Eye (tissue), 1 donor: Measurements from ENCODE around the gene TRAF2.

Experiments
- DNase-seq: peaks from one replicate; pipeline ENCODE4 v3.0.0-alpha.2; 2015

Gene TRAF2

DNA sequence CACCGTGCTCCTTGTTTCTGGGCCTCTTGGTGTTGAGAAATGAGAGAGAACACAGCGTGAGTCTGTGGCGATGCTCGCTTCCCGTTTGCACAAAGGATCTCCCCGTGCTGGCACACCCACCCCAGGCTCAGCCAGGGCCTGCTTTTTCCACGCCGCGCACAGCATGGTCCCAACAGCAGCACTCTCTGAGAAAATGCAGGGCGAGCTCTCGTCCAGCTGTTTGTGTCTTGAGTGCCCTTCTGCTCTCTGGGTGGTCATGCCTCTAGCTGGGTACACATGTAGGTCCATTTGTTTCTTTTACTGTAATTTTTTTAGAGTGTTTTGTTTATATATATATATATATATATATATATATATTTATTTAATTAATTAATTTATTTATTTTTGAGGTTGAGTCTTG, 31.6 kb downstream of the TRAF2 start:
- DNase-seq, result no peak

DNA sequence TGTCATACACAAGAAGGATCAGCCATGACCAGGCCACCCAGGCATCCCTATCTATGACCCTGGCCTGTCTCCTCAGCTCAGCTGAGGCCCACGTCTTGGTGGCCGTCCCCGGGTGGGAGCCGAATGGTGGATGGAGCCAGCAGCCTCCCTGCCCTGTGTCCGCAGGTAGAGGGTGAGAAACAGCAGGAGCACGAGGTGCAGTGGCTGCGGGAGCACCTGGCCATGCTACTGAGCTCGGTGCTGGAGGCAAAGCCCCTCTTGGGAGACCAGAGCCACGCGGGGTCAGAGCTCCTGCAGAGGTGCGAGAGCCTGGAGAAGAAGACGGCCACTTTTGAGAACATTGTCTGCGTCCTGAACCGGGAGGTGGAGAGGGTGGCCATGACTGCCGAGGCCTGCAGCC, 33.8 kb downstream of the TRAF2 start:
- DNase-seq, result no peak

DNA sequence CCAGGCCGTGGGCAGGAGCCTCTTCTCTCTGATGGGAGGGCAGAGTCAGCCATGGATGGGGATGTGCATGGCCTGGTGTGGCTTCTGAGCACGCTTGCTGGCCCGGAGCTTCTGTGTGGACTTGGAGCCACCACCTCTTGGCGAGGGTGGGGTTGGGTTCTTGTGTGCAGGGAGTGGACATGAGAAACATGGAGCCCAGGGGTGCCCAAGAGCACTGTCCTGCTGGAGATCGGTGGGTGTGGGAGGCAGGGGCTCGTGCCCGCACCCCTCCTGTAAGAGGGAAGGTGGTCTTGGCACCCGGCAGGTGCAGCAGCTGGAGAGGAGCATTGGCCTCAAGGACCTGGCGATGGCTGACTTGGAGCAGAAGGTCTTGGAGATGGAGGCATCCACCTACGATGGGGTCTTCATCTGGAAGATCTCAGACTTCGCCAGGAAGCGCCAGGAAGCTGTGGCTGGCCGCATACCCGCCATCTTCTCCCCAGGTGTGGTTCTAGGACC, 34.5 kb downstream of the TRAF2 start:
- DNase-seq, result no peak

DNA sequence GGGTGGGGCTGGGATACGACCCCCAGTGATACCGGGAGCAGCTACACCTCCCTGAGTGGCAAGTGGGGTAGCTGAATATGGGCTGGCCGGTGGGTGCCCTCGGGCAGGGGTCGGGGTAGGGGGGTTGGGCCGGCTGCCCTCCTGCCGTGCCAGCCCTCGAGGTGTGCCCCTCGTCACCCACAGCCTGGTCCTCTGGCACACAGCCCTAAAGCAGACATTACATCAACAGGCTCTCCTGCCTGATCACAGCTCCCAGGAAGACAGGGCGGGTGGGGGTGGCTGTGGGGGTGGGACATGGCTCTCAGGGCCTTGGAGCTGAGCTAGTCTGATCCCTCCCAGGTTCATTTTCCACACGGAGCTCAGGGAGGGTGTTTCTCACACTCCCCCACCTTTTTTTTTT, 35.0 kb downstream of the TRAF2 start:
- DNase-seq, result no peak

DNA sequence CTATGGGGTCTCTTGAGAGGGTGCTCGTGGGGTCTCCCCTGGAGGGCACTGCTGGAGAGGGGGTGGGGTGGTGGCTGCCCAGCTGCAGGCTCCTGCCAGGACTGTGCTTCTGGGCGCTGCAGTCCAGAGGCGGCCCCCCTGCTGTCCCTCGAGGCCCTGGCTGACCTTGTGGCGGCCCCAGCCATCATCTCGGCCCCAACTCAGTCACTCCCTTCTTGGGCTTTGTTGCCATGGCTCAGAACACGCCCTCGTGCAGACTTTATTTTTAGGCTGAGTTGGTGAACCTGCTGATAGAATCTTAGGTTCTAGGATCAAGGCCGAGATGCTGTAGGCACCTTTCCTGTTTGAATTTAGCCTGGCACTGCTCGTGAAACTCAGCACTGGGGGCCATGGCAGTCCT, 35.4 kb downstream of the TRAF2 start:
- DNase-seq, result no peak

DNA sequence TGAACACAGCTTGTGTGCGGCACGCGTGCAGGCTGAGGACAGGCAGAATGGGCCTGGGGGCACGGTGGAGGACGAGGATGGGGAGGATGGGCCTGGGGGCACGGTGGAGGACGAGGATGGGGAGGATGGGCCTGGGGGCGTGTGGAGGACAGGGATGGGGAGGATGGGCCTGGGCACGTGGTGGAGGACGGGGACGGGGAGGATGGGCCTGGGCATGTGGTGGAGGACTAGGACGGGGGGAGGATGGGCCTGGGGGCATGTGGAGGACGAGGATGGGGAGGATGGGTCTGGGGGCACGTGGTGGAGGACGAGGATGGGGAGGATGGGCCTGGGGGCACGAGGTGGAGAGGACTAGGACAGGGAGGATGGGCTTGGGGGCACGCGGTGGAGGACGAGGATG, 36.2 kb downstream of the TRAF2 start:
- DNase-seq, result no peak

DNA sequence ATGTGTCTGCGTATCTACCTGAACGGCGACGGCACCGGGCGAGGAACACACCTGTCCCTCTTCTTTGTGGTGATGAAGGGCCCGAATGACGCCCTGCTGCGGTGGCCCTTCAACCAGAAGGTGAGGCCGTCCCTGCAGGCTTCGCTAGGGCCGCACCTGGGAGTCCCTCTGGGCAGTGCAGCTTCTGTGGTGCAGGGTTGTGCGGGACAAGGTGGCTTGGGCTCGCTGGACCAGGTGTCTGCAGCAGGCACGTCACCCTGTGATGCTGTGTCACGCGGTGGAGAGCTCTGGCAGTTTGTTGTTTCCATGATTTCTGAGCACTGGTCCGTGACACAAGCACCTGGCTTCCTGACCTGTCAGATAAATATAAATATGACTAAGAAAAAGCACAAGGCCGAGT, 37.6 kb downstream of the TRAF2 start:
- no peak for DNase-seq

DNA sequence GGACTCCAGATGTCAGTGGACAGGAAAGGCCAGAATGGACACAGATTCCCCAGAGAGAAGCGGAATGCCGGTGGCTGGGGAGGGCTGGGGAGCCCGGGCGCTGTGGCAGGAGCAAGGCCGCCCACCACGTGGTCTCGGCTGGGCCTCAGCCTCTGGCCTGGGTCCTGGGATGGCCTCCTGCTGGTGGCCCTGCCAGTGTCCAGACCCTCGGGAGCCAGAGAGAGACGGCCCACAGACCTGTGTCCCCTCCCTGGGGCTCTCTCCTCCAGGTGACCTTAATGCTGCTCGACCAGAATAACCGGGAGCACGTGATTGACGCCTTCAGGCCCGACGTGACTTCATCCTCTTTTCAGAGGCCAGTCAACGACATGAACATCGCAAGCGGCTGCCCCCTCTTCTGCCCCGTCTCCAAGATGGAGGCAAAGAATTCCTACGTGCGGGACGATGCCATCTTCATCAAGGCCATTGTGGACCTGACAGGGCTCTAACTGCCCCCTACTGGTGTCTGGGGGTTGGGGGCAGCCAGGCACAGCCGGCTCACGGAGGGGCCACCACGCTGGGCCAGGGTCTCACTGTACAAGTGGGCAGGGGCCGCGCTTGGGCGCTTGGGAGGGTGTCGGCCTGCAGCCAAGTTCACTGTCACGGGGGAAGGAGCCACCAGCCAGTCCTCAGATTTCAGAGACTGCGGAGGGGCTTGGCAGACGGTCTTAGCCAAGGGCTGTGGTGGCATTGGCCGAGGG, 39.3 kb downstream of the TRAF2 start:
- DNase-seq, result no peak

DNA sequence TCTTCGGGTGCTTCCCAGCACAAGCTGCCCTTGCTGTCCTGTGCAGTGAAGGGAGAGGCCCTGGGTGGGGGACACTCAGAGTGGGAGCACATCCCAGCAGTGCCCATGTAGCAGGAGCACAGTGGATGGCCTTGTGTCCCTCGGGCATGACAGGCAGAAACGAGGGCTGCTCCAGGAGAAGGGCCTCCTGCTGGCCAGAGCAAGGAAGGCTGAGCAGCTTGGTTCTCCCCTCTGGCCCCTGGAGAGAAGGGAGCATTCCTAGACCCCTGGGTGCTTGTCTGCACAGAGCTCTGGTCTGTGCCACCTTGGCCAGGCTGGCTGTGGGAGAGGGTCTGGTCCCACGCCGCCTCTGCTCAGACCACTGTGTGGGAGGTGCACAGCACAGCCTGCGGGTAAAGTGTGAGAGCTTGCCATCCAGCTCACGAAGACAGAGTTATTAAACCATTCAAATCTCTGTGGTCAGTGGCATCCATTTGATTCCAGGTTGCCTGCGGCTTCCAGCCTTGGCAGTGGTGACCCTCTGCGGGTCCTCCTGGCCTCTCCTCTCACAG, 39.9 kb downstream of the TRAF2 start:
- DNase-seq, result no peak

DNA sequence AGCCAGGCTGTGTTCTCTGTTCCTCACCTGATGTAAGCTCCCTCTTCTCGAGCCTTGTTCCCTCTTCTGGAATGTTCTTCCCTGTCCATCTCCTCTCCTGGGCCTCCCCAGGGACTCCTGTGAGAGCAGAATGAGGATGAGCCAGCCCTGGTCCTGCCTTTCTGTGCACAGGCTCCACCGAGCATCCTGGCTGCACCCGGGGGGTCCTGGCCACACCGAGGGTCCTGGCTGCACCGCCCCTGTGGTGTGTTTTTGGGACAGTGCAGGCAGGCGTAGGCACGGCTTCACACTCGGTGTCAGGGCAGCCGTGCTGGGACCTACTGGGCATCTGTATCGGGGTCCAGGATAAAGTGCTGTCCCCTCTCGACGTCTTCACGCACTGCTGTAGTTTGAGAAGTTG, 40.4 kb downstream of the TRAF2 start:
- DNase-seq, result no peak

DNA sequence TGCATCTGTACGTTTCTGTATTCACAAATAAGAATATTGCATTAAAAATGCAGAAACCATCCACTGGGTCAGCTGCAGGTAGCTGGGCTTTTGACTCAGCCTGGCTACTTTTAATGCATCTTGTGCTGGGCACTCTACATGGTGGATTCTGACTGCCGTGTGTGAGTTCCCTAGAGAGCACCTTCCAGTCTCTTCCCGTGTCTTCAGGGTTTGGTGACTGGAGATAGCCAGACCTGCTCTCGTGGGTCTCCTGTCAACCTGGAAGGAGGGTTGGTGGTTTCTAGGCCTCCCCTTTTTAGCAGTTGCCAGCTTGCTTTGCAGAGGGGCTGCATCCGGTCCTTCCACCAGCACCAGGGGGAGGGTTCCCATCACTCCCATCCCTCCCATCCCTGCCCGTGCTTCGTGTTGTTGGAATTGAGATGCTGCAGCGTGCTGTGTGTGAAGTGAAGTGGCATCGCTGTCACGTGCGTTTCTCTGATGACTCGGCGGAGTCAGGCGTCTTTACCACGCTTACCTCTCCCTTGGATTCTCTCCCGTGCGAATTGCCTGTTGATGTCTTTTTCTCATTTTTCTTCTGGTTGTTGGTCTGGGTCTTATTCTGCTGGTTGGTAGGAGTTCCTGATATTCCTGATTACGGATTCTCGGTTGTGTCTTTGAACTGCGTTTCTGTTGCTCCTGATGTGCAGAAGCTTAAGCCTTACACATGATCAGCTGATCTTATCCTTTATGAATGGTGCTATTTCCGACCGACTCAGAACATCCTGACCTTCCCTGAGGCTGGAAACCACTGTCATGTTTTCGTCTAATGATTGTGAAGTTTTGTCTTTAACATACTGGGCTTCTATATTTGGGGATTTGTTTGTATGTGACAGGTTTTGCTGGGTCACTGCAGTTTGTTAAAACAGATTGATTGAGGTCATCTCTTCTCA, 41.3 kb downstream of the TRAF2 start:
- DNase-seq, result no peak

DNA sequence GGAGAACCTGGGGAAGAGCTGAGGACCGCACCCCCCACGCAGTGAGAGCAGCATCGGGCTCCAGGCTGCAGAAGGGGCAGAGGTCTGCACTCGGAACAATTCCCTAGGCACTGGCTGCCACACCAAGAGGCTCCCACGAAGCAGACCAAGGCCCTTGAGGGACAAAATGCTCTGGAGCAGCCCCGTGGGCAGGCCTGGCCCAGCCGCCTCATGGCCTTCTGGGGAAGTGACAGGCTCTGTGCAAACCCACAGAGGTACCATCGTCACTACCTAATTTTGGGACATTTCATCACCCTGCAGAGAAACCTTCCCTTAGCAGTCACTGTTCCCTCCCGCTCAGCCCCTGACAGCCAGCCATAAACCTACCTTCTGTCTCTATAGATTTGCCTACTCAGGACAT, 42.3 kb downstream of the TRAF2 start:
- no peak for DNase-seq

DNA sequence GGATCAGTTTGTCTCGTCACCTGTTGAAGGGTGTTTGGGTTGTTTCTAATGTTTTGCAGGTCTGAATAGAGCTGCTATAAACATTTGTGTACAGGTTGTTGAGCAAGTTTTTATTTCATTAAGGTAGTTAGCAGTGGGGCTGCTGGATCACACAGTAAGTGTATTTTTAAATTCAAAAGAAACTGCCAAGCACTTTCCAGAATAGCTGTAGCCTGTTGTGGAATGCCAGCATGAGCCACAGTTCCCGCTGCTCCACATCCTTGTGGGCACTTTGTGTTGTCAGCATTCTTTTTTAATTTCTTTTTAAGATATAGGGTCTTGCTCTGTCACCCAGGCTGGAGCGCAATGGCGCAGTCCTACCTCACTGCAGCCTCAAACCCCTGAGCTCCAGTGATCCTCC, 43.7 kb downstream of the TRAF2 start:
- no peak for DNase-seq

DNA sequence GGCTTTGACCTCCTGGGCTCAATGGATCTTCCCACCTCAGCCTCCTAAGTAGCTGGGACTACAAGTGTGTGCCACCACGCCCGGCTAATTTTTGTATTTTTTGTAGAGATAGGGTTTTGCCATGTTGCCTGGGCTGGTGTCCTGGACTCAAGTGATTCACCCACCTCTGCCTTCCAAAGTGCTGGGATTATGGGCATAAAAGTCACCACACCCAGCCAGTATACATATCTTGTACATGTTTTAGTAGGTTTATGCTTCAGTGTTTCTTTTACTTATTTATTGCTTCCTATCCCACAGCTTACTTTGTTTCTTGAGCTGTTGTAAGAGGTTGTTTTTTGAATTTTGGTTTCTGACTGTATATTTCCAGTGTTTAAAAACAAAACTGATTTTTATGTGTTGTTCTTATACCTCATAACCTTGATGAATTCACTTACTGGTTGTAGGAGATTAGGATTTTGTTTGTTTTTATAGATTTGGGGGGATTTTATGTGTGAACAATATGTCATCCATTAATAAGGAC, 45.4 kb downstream of the TRAF2 start:
- no peak for DNase-seq

DNA sequence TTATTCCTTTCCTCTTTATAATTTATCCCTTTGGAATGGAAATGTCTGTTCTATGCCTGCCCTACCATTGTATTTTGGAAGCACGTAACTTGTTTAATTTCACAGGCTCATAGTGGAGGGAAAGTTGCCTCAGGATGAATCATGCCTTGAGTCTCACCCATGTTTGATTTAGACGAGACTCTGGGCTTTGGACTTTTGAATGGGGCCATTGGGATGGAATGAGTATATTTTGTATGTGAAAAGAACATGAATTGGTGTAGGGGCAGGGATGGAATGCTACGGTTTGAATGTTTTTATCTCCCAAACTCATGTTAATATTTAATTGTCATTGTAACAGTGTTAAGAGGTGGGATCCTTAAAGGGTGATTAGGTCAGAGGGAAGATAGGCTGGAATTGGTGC, 48.0 kb downstream of the TRAF2 start:
- no peak for DNase-seq

DNA sequence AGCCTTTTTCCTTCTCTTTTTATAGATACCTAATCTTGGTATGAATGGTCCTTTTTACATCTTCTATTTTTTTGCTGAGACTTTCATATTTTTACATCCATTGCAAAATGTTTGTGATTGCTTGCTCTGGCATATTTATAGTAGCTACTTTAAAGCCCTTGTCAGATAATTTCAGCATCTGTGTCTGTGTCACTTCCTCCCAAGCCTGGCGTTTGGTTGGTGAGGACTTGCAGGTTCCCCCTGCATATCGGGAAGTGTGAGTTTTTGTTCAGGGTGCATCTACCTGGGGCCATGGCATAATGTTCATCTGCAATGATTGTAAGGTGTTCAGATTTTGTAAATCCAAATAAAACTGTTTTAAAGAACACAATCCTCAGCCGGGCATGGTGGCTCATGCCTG, 49.3 kb downstream of the TRAF2 start:
- DNase-seq, result no peak

DNA sequence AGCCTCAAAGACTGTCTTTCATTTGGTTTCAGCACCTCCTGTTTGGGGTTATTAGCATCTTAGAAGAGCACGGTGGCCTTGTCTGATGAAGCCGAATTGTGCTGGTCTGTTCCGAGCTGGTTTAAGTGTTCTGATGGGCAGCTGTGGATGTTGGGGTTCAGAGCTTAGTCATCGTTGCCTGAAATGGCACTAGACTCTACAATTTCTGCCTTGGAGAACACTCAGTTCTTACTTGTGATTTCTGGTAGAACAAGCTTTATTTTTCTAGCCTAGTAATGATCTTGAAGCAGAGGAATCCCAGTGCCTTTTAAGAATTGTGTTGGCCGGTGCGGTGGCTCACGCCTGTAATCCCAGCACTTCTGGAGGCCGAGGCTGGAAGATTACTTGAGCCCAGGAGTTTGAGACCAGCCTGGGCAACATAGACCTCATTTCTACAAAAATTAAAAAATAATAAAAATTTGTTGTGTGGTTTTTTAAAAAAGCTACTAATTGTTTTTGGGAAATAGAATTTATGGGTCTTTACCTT, 50.4 kb downstream of the TRAF2 start:
- no peak for DNase-seq

DNA sequence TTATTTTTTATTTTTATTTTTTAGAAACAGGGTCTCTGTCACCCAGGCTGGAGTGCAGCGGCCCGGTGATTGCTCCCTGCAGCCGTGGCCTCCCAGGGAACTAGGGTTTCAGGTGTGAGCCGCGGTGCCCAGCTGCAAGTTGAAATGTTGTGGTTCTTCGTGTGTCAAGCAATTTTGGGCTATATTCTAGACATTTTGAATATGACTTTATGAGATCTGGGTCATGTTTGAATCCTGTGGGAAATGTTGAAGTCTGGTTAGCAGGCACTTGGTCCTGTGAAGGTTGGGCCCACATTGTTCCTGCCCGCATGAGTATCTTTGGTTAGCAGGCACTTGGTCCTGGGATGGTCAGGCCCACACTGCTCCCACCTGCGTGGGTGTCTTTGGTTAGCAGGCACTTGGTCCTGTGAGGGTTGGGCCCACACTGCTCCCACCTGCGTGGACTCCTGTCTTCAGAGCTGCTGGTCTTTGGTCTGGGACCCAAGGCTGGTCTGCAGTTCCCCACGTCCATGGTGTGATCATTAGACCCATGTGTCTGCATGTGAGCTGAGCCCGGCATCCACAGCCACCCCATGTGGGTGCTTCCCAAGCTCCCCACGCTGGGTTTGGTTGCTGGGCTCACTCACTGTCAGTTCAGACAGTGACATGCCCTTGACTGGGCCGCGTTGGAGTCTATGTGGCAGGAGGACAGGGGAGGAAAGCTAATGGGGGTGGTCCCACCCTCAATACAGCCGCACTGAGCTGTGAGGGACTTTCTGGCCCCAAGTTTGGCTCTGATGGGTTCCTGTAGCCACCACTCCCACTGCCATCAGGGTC, 51.1 kb downstream of the TRAF2 start:
- DNase-seq, result no peak

DNA sequence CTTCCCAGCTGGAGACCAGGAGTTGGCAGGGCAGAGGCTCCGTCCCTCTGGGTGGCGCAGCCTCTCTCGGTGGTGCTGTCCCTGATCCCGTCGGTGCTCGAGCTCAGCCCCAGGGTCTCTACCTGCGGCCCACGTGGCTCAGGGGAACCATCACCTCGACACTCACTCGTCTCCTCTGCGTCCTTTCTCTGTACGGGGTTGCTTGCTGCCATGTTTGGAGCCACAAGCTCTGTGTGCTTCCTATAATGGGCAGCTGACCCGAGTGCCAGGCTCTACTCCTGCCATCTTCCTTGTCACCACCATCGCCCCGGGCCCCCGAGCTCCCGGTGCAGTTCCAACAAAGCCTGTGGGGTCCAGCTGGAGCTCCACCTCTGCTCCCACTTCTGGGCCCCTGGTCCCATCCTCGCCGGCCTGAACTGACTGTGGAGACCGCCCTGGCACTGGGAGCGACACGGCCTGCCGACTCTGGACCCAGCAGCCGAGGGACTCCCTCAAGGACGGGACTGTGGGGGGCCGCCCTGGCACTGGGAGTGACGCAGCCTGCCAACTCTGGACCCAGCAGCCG, 53.2 kb downstream of the TRAF2 start:
- no peak for DNase-seq

DNA sequence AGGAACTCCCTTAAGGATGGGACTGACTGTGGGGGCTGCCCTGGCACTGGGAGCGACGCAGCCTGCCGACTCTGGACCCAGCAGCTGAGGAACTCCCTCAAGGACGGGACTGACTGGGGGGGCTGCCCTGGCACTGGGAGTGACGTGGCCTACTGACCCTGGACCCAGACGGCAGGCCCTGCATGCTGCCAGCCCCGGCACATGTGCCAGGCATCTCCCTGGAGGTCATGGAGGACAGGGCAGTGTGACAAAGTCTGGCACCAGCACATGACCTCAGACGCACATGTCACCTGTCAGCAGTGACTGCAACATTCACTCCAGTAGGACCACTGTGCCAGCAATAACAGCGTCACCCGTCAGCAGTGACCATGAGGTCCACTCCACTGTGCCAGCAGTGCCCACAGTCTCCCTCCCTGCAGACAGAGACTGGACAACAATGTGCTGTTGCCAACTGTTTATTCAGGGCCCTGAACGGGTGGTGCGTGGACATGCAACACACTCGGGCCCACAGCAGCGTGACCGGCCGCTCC, 53.7 kb downstream of the TRAF2 start:
- DNase-seq, result no peak

DNA sequence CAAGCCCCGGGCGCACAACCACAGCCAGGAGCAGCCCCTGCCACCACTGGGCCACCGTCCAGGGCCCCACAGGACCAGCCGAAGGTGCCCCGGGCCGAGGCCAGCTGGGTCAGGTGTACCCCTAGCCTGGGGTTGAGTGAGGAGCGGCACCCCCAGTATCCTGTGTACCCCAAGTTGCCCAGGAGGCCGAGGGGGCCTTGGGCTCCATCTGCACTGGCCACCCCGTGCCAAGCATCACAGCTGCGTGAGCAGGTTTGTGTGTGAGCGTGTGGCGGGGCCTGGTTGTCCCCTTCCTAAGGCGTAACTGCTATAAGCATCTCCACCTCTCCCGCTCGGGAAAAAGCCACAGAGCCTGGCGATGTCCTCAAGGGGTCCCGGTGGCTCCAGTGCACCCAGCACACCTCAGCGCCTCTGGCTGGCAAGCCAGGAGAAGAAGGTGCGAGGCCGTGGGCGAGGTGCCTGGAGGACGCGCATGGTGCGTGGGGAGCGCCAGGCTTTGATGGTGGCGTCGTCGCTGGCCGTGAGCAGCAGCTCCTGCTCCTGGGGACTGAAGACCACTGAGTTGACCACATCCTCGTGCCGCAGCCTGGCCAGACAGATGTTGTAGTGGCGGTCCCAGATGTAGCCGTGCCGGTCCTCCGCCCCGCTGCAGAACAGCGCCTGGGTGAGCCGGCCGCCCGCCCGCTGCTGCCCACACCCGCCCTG, 54.4 kb downstream of the TRAF2 start:
- DNase-seq, result no peak
